Sigmoid colon (tissue), 7 donors: ENCODE results near the gene GPD2. TPM values are rescaled to one million over a fixed set of nuclear protein-coding genes. Genes with fewer than 3 reads are reported as not detected.

Source experiments
- DNase-seq: peaks from one replicate; pipeline ENCODE4 v3.0.0-alpha.2; 2019
- H3K27ac ChIP-seq, 4 donors: fragments of 200-600 bp; sonication (generic); one replicate each; pipeline ENCODE4 v1.5.1; 2016 to 2019; ENCODE audit warnings: mild to moderate bottlenecking in 1 of 4
- H3K27me3 ChIP-seq, 3 donors: fragments of 200-600 bp; sonication (generic); one replicate each; pipeline ENCODE4 v1.5.1; 2019; ENCODE audit warnings: mild to moderate bottlenecking in 1 of 3
- H3K36me3 ChIP-seq, 4 donors: fragments of 200-600 bp; sonication (generic); one replicate each; pipeline ENCODE4 v1.5.1; 2016 to 2019
- H3K4me1 ChIP-seq, 4 donors: fragments of 200-600 bp; sonication (generic); one replicate each; pipeline ENCODE4 v1.5.1; 2017 to 2019
- H3K4me3 ChIP-seq, 4 donors: fragments of 200-600 bp; sonication (generic); one replicate each; pipeline ENCODE4 v1.5.1; 2017 to 2019; ENCODE audit warnings: mild to moderate bottlenecking in 2 of 4, moderate library complexity in 1 of 4
- H3K9me3 ChIP-seq, 4 donors: fragments of 200-600 bp in 3 of 4; sonication (generic) in 3 of 4; one replicate each; pipeline versions ENCODE4 v1.5.1 to v1.6.1; 2013 to 2019
- EP300 ChIP-seq, 4 donors: sonication (generic); formaldehyde crosslinking; IDR thresholded peaks; one replicate each; pipeline ENCODE4 v1.6.1; 2017; ENCODE audit warnings: antibody characterized with exemption in 4 of 4
- POLR2A ChIP-seq, 2 donors: fragments of 450-650 bp; IDR thresholded peaks; one replicate each; pipeline ENCODE4 v1.6.1; 2016; ENCODE audit warnings: antibody characterized with exemption in 2 of 2, mild to moderate bottlenecking in 2 of 2, moderate library complexity in 2 of 2
- POLR2AphosphoS5 ChIP-seq, 4 donors: sonication (generic); formaldehyde crosslinking; IDR thresholded peaks; one replicate each; pipeline ENCODE4 v1.6.1; 2017; ENCODE audit warnings: antibody characterized with exemption in 4 of 4
- WGBS, 2 donors: extraction: QIAGEN DNeasy Blood & Tissue Kit; methylation state at CpG; one replicate each; pipeline ENCODE4 v1.1.7; 2013; 5-methylcytosine and 5-hydroxymethylcytosine counted together
- intact Hi-C: fragments of 100-400 bp; cut with DNase I; formaldehyde crosslinking; loops from one replicate; pipeline ENCODE4 v1.15.1; 2023
- polyA plus RNA-seq, 3 donors: library from polyadenylated mRNA; stranded (reverse); fragments of 200-250 nt; gene quantifications; one replicate each; pipeline ENCODE4 v1.2.3, GENCODE V29; 2013
- total RNA-seq, 4 donors: library from RNA; depleted of rRNA; stranded (reverse); fragments of >200 nt; gene quantifications; one replicate each; pipeline ENCODE4 v1.1.0, GENCODE V29; 2016
- TF ChIP-seq, protein P1 (sequence below), 4 experiments: fragments of 450-650 bp in 3 of 4; fragments of 200-600 bp in 1 of 4; IDR thresholded peaks; one replicate each; pipeline ENCODE4 v1.5.1; 2016 to 2019; ENCODE audit warnings: antibody characterized with exemption in 4 of 4, mild to moderate bottlenecking in 3 of 4, moderate library complexity in 2 of 4
- donor health status: healthy with polysubstance abuse.
- donor health status: Bipolar disorder and iron deficiency.
- donor health status: healthy.

GPD2 gene
- total and polyA plus RNA-seq, 7 donors, result 13.2 to 44.6 (median 16.3) TPM

DNA sequence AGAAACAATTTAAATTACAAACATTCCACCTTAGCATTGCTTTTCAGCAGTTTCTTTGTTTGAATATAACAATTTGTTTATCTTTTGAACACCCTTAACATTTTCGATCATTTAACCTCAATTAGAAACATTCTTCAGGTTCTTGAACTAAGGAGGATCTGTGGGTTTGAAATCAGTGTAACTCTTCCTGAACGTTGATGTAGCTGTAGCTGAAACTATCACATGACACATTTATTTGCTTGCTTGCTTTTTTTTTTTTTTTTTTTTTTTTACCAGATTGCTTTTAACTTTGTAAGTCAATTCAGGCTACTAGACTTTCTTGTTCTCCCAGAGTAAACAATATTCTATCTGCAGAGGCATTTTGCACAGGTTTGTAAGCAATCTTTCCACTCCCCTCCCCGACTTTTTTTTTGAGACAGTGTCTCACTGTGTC, 47.6 kb downstream of the GPD2 start:
- TF ChIP-seq POLR2AphosphoS5 (IDR thresholded peaks at IDR 0.05), result no peak
- no peak for TF ChIP-seq EP300 (IDR thresholded peaks at IDR 0.05)
- no peak for TF ChIP-seq POLR2A (IDR thresholded peaks at IDR 0.05)
- TF ChIP-seq, protein P1, sequence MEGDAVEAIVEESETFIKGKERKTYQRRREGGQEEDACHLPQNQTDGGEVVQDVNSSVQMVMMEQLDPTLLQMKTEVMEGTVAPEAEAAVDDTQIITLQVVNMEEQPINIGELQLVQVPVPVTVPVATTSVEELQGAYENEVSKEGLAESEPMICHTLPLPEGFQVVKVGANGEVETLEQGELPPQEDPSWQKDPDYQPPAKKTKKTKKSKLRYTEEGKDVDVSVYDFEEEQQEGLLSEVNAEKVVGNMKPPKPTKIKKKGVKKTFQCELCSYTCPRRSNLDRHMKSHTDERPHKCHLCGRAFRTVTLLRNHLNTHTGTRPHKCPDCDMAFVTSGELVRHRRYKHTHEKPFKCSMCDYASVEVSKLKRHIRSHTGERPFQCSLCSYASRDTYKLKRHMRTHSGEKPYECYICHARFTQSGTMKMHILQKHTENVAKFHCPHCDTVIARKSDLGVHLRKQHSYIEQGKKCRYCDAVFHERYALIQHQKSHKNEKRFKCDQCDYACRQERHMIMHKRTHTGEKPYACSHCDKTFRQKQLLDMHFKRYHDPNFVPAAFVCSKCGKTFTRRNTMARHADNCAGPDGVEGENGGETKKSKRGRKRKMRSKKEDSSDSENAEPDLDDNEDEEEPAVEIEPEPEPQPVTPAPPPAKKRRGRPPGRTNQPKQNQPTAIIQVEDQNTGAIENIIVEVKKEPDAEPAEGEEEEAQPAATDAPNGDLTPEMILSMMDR (IDR thresholded peaks at IDR 0.05), result no peak
- intact Hi-C loops, result no loop called here
- no peaks in the 10 kb centered on the region for H3K27me3 ChIP-seq
- WGBS, 2 donors, result 14 to 43% methylated on average over 3 of the region's 3 CpGs
- DNase-seq, result no peak
- H3K27ac ChIP-seq, result no peak overlapping the region
- H3K9me3 ChIP-seq, result no peaks in the 10 kb centered on the region
- no peaks in the 10 kb centered on the region for H3K36me3 ChIP-seq
- no peak overlapping the region for H3K4me3 ChIP-seq
- H3K4me1 ChIP-seq, result no peaks in the 10 kb centered on the region

DNA sequence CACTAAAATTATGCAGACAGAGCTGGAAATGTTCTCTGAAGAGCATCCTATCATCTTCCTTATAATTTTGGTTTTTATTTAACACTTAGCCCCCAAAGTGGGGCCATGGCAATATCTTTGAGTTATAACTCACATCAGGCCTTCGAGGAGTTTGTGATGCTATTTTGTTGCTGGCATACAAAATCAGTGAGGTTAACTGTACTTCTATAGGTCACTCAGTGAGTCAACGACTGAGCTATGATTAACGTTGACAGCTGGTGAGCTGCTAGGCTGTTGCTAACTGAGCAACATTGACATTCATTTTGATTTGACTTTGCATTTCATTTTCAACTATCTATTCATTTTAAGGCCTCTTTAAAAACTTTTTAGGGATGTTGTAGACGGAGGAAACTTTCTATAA, 50.0 kb downstream of the GPD2 start:
- Histone ChIP-seq H3K9me3 (no peaks in the 10 kb centered on the region), H3K4me1 (peaks cover 0 to 6% (median 0%) of the 10 kb centered on the region in 4 donors), H3K4me3 (no peak overlapping the region), H3K36me3 (no peaks in the 10 kb centered on the region), H3K27me3 (no peaks in the 10 kb centered on the region), H3K27ac (no peak overlapping the region)
- TF ChIP-seq, protein P1 (IDR thresholded peaks at IDR 0.05), result no peak
- no peak for TF ChIP-seq POLR2AphosphoS5 (IDR thresholded peaks at IDR 0.05)
- no peak for TF ChIP-seq EP300 (IDR thresholded peaks at IDR 0.05)
- no peak for TF ChIP-seq POLR2A (IDR thresholded peaks at IDR 0.05)
- intact Hi-C loops, result no loop called here
- DNase-seq, result no peak
- 82 to 88% methylated on average over 4 of the region's 4 CpGs for WGBS, 2 donors

DNA sequence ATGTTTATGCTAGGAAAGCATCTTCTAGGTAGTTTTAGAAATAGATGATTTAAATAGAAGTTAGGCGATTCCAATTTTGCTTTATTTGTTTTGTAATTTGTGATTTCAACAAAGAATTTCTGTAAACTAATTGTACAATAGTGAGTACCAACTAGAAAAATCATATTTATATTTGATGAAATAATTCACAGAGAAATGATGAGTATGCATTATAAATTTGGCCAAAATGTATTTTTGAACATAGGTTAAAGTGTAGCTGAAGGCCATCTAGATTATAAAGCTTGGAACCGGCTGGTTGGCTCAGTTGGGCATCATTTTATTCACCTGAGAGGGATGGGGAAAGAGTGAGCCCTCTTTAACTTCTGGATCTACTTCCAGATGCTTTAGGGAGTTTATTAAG, 50.4 kb downstream of the GPD2 start:
- no peaks in the 10 kb centered on the region for H3K36me3 ChIP-seq
- intact Hi-C loops, result no loop called here
- H3K4me1 ChIP-seq, result peaks cover 0 to 7% (median 0%) of the 10 kb centered on the region in 4 donors
- H3K27ac ChIP-seq, result no peak overlapping the region
- H3K9me3 ChIP-seq, result no peaks in the 10 kb centered on the region
- no peaks in the 10 kb centered on the region for H3K27me3 ChIP-seq
- no peak for DNase-seq
- H3K4me3 ChIP-seq, result no peak overlapping the region
- TF ChIP-seq POLR2A (IDR thresholded peaks at IDR 0.05) (no peak), EP300 (IDR thresholded peaks at IDR 0.05) (no peak), POLR2AphosphoS5 (IDR thresholded peaks at IDR 0.05) (no peak)
- TF ChIP-seq, protein P1 (IDR thresholded peaks at IDR 0.05), result no peak
- 97% methylated on average over 2 of the region's 2 CpGs for WGBS, 2 donors

DNA sequence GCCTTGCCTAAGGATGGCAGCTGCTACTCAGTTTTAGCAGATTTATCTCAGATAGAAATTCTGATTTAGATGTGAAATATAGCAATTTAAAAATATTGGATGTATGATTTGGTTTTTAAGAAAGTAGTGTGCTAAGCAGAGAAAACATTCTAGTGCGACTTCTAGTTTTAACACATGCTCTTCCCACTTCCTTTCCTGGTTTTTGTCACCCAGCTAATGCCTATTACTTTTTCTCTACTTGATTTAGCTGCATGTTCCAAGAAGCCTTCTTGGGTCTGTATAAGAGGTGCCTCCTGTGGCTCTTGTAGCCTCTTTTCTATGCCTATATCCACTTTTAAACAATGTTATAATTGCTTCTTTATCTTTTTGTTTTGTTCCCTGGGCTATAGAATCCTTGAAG, 53.0 kb downstream of the GPD2 start:
- H3K27ac ChIP-seq, result no peak overlapping the region
- no peaks in the 10 kb centered on the region for H3K27me3 ChIP-seq
- DNase-seq, result no peak
- H3K4me3 ChIP-seq, result no peak overlapping the region
- TF ChIP-seq, protein P1 (IDR thresholded peaks at IDR 0.05), result no peak
- no peak for TF ChIP-seq EP300 (IDR thresholded peaks at IDR 0.05)
- no peak for TF ChIP-seq POLR2AphosphoS5 (IDR thresholded peaks at IDR 0.05)
- TF ChIP-seq POLR2A (IDR thresholded peaks at IDR 0.05), result no peak
- peaks cover 0 to 7% (median 0%) of the 10 kb centered on the region in 4 donors for H3K4me1 ChIP-seq
- WGBS, 2 donors, result 78 to 97% methylated on average over 1 of the region's 1 CpG
- intact Hi-C loops, result no loop called here
- no peaks in the 10 kb centered on the region for H3K36me3 ChIP-seq
- no peaks in the 10 kb centered on the region for H3K9me3 ChIP-seq
